ENCODE results near the gene RASIP1. TPM values are rescaled to one million over a fixed set of nuclear protein-coding genes. Genes with fewer than 3 reads are reported as not detected.

RASIP1 gene
- total RNA-seq, 1 experiment from 2014 or later: 0.20 TPM

DNA sequence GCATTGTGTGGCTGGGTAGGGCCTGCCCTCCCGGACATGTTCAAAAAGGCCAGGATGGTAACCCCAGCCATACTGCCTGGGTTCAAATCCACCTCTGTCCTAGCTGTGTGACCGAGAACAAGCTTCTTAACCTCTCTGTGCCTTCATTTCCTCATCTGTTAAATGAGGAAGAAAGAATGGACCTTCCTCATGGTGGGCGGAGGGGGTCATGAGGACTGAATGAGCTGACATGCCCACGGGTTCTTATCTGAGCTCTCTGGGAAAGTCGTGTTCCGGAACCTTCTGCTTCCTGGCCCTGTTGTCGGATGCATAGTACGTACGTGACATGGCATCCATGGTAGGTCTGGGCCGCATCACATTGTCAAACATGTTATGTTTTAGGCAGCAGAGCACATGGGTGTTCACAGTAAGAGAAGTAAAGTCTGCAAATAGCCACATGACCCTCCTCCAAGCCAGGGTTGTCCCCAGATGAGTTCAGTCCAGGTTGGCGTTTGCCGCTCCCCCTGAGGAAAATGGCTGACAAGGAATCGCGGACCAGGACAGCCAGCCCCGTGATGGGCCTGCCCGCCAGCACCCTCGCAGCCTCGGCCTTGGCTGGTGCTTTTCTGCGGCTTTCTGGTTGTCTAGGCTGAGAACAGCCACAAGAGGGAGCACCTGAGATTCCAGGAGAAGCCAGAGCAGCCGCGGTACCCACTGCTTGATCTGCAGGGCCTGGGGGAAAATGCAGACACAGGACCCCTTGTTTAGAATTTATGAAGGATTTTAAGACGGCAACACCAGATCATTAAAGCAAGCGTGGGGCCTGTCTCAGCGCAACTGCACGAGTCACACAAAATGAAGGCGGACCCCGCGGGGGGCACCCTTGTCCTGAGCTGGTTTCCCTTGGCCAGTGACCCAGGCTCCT, 65.2 kb downstream of the RASIP1 start:
- DNase-seq (ENCODE audit: low read depth): peak; percentile 79

DNA sequence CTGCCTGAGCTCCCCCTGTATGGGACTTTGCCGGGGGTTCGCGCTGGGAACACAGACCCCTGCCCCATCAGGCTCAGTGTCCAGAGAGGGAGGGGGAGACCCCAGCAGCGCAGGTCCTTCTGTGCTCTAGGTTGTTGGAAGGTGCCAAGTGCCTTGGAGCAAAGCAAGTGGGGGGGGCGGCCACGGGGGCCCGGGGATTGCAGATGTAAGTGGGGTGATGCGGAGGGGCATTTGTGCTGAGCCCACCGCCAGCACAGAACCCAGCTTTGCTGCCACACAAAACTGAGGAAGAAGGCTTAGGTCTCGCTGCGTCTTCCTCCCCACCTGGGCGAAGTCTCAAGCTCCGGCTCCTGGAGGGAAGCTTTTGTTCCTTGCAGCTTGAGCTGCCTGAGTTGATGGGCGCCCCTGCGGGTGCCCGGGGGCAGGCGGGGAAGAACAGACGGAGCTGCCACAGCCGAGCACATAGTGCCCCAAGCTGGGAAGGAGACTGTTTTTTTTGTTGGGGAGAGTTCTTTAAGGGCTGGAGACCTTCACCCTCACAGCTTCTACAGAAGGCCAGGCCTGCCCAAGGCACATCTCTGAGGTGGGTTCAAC, 66.1 kb downstream of the RASIP1 start:
- no peak for DNase-seq (ENCODE audit: low read depth)

DNA sequence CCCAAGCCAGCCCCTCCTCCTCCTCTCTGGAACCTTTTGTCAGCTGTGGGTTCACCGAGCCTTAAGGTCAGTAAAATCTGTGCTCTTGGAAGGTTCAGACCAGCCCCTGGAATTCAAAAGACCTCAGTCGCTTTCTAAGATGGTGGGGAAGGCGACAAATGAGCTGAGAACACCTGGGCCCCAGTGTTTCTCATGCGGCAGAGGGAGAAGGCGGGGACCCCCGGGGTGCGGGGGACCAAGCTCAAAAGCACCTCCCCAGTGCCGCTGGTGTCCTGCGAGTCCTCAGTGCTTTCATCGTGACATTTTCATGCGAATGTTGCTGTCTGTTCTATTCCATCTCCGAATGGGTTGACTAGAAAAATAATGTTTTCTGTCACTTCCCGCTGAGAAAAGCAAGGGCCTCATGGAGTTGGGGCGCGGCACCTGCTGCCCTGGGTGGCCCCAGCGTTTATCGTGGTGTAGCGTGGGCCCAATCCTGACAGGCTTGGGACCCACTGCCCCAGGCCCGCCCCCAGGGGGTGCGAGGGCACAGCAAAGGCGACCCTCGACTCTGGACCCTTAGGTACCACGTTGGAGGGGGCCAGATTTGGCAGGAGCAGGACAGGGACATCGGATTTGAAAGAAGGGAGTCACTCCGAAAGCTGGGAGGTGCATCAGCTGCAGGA, 66.8 kb downstream of the RASIP1 start:
- no peak for DNase-seq (ENCODE audit: low read depth)

DNA sequence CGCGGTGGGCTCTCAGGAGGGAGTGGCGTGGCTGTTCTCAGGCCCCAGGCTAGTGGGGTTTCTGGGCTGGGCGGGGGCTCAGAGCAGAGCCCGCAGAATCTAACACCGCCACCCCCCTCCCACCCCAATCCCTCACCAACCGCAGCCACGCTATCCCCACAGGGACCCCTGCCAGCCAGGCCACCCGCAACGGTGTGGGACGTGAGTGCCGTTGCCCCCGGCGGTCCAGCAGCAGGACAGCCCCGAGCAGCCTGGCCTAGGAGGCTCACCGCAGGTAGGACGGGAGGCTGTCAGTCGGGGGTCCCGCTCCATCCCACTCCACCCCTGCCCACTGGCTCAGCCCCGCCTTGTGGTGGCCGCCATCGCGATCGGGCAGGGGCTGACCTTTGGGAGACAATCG, 67.4 kb downstream of the RASIP1 start, which contains the start of gene NTN5:
Gene NTN5 (minus strand): TSS at position 24 of the 400 bp plus-strand sequence. CDS start 2,031 bp downstream, outside the sequence.
- no peak for DNase-seq (ENCODE audit: low read depth)

DNA sequence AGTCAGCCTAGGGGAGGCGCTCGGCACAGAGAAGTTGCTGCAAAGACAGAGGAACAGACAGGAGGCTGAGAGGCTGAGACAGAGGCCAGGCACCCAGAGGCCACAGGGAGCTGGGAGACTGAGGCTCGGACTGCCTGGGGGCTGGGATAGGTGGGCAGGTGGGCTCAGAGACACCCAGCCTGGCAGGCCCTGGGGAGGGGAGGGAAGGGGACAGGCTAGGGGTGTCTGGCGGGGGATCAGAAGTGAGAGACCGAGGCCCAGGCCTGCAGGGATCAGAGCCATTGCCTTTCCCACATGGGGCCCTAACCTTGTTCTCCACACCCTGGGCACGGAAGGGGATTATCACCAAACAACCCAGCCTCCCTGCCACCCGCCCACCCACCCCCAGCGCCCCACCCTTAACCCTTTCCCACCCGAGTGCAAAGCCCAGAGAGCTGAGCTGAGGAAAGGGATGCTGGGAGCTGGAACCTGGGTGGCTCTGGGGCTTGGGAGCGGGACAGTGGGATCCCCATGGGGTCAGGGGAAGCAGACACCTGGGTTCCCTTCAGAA, 68.9 kb downstream of the RASIP1 start:
- no peak for DNase-seq (ENCODE audit: low read depth)

DNA sequence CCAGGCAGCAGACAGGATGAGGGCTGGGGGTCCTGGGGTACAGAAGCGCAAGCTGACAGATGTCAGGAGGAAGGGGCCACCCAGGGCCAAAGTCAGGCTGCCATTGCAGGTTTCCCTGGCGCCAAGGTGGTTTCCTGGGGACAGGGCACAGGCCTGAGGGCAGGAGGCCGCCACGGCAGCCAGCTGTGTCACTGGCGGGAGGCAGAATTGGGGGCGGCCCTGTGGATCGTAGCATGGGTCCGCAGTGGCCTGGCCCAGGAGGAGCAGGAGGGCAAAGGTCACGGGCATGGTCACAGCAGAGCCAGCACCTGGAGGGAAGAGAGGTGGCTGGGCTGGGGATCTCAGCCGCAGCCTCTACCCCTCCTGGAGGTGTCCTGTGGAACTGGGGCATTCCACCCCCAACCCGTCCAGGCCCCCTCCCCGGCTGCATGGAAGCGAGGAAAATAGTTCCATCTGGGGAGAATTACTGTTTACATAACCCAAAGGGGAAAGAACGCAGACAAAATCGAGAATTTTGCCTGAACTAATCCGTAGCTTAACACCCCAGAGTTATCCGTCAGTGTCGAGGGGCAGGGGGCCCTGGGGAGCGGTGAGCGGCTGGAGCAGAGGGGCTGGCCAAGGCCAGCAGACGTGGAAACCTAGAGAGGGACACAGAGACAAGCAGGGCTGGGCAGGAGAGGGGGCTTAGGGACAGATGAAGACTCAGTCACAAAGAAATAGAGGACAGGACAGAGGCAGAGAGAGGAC, 69.5 kb downstream of the RASIP1 start:
- no peak for DNase-seq (ENCODE audit: low read depth)

Other genes starting within 250 kb of the RASIP1 start
- gene LMTK3, start 228.8 kb downstream of the RASIP1 start, total RNA-seq (2014; rRNA removed; shearing (Covaris generic)): 0.17 TPM in 1 of 2 replicates, not detected in the other
- not detected in 2 replicates for gene SULT2B1, start 188.4 kb downstream of the RASIP1 start, total RNA-seq (2014; rRNA removed; shearing (Covaris generic))
- not detected in 2 replicates for gene SPACA4, start 133.9 kb downstream of the RASIP1 start, total RNA-seq (2014; rRNA removed; shearing (Covaris generic))
- 0.89 TPM in 1 of 2 replicates, not detected in the other for gene FAM83E, start 125.5 kb downstream of the RASIP1 start, total RNA-seq (2014; rRNA removed; shearing (Covaris generic))
- 1,286 and 1,602 TPM in 2 replicates for gene RPL18, start 121.4 kb downstream of the RASIP1 start, total RNA-seq (2014; rRNA removed; shearing (Covaris generic))
- 2.9 and 5.4 TPM in 2 replicates for gene SPHK2, start 121.1 kb downstream of the RASIP1 start, total RNA-seq (2014; rRNA removed; shearing (Covaris generic))
- gene DBP, start 103.2 kb downstream of the RASIP1 start, total RNA-seq (2014; rRNA removed; shearing (Covaris generic)): 18.5 and 20.1 TPM in 2 replicates
- gene CA11, start 94.4 kb downstream of the RASIP1 start, total RNA-seq (2014; rRNA removed; shearing (Covaris generic)): 1.9 and 5.1 TPM in 2 replicates
- 0.05 and 0.79 TPM in 2 replicates for gene NTN5, start 67.6 kb downstream of the RASIP1 start, total RNA-seq (2014; rRNA removed; shearing (Covaris generic))
- gene FUT2, start 44.6 kb downstream of the RASIP1 start, total RNA-seq (2014; rRNA removed; shearing (Covaris generic)): not detected in 2 replicates
- 0.81 and 1.0 TPM in 2 replicates for gene MAMSTR, start 20.9 kb downstream of the RASIP1 start, total RNA-seq (2014; rRNA removed; shearing (Covaris generic))
- not detected in 2 replicates for gene IZUMO1, start 6.3 kb upstream of the RASIP1 start, total RNA-seq (2014; rRNA removed; shearing (Covaris generic))
- 0.15 and 0.79 TPM in 2 replicates for gene FUT1, start 12.0 kb upstream of the RASIP1 start, total RNA-seq (2014; rRNA removed; shearing (Covaris generic))
- gene FGF21, start 14.9 kb upstream of the RASIP1 start, total RNA-seq (2014; rRNA removed; shearing (Covaris generic)): 0.37 TPM in 1 of 2 replicates, not detected in the other
- 41.0 and 54.0 TPM in 2 replicates for gene BCAT2, start 70.4 kb upstream of the RASIP1 start, total RNA-seq (2014; rRNA removed; shearing (Covaris generic))
- 20.9 and 22.7 TPM in 2 replicates for gene HSD17B14, start 95.9 kb upstream of the RASIP1 start, total RNA-seq (2014; rRNA removed; shearing (Covaris generic))
- 4.3 and 5.0 TPM in 2 replicates for gene PLEKHA4, start 128.0 kb upstream of the RASIP1 start, total RNA-seq (2014; rRNA removed; shearing (Covaris generic))
- gene PPP1R15A, start 131.8 kb upstream of the RASIP1 start, total RNA-seq (2014; rRNA removed; shearing (Covaris generic)): 31.1 and 40.5 TPM in 2 replicates
- gene TULP2, start 158.1 kb upstream of the RASIP1 start, total RNA-seq (2014; rRNA removed; shearing (Covaris generic)): not detected in 2 replicates
- gene NUCB1, start 159.7 kb upstream of the RASIP1 start, total RNA-seq (2014; rRNA removed; shearing (Covaris generic)): 236 and 301 TPM in 2 replicates
- 0.15 TPM in 1 of 2 replicates, not detected in the other for gene DHDH, start 193.1 kb upstream of the RASIP1 start, total RNA-seq (2014; rRNA removed; shearing (Covaris generic))
- 97.7 and 101 TPM in 2 replicates for gene BAX, start 214.3 kb upstream of the RASIP1 start, total RNA-seq (2014; rRNA removed; shearing (Covaris generic))
- gene FTL, start 224.7 kb upstream of the RASIP1 start, total RNA-seq (2014; rRNA removed; shearing (Covaris generic)): 3,106 and 3,231 TPM in 2 replicates